ENCODE measurements around the gene TSPAN32. TPM values are rescaled to one million over a fixed set of nuclear protein-coding genes. Genes with fewer than 3 reads are reported as not detected.

Gene TSPAN32
- total RNA-seq, 4 donors from 2014 or later: not detected

GRCh38 chr11:2311353-2312133 lies 9.7 kb downstream of the TSPAN32 start:
- DNase-seq (no peak), ATAC-seq (no peak)
- TF ChIP-seq, protein P1, sequence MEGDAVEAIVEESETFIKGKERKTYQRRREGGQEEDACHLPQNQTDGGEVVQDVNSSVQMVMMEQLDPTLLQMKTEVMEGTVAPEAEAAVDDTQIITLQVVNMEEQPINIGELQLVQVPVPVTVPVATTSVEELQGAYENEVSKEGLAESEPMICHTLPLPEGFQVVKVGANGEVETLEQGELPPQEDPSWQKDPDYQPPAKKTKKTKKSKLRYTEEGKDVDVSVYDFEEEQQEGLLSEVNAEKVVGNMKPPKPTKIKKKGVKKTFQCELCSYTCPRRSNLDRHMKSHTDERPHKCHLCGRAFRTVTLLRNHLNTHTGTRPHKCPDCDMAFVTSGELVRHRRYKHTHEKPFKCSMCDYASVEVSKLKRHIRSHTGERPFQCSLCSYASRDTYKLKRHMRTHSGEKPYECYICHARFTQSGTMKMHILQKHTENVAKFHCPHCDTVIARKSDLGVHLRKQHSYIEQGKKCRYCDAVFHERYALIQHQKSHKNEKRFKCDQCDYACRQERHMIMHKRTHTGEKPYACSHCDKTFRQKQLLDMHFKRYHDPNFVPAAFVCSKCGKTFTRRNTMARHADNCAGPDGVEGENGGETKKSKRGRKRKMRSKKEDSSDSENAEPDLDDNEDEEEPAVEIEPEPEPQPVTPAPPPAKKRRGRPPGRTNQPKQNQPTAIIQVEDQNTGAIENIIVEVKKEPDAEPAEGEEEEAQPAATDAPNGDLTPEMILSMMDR (IDR thresholded peaks at IDR 0.05 in 4 of 5, conservative IDR thresholded peaks at IDR 0.05 in 1 of 5): no peak
- no peak for TF ChIP-seq POLR2A (IDR thresholded peaks at IDR 0.05)
- no peaks in the 10 kb centered on the region for H3K36me3 ChIP-seq
- H3K27ac ChIP-seq: no peak overlapping the region
- no peaks in the 10 kb centered on the region for H3K27me3 ChIP-seq
- intact Hi-C loops (cut with DNase I; ENCODE audit: low total_unique reads): no loop called here
- H3K4me3 ChIP-seq: no peak overlapping the region
- in situ Hi-C loops (cut with MboI; ENCODE audit: low sequenced_read_pairs in 4 of 4): loop anchor here in 1 of 4 donors (10.0 kb wide), 1 partner anchor 113 kb away; no protein-coding TSS in a partner anchor
- H3K9me3 ChIP-seq: no peaks in the 10 kb centered on the region
- H3K4me1 ChIP-seq: peaks cover 8 to 13% of the 10 kb centered on the region in 2 donors

- H3K27me3 ChIP-seq: no peaks in the 10 kb centered on the region
- no peak overlapping the region for H3K4me3 ChIP-seq
- ATAC-seq: no peak
- peaks cover 8 to 13% of the 10 kb centered on the region in 2 donors for H3K4me1 ChIP-seq
- no peak overlapping the region for H3K27ac ChIP-seq
- in situ Hi-C loops (cut with MboI; ENCODE audit: low sequenced_read_pairs in 4 of 4): loop anchor here in 1 of 4 donors (10.0 kb wide), 1 partner anchor 112 kb away; no protein-coding TSS in a partner anchor
- no peak for DNase-seq
- intact Hi-C loops (cut with DNase I; ENCODE audit: low total_unique reads): no loop called here
- TF ChIP-seq POLR2A (IDR thresholded peaks at IDR 0.05): no peak
- TF ChIP-seq, protein P1 (IDR thresholded peaks at IDR 0.05 in 4 of 5, conservative IDR thresholded peaks at IDR 0.05 in 1 of 5): no peak
- H3K9me3 ChIP-seq: no peaks in the 10 kb centered on the region
- H3K36me3 ChIP-seq: no peaks in the 10 kb centered on the region
Measured at GRCh38 chr11:2312232-2313042, 10.6 kb downstream of the TSPAN32 start.

GRCh38 chr11:2313051-2313951 lies 11.5 kb downstream of the TSPAN32 start:
- DNase-seq (no peak), ATAC-seq (no peak)
- H3K36me3 ChIP-seq: no peaks in the 10 kb centered on the region
- H3K27ac ChIP-seq: no peak overlapping the region
- TF ChIP-seq, protein P1 (IDR thresholded peaks at IDR 0.05 in 4 of 5, conservative IDR thresholded peaks at IDR 0.05 in 1 of 5): no peak
- in situ Hi-C loops (cut with MboI; ENCODE audit: low sequenced_read_pairs in 4 of 4) (loop anchor here in 1 of 4 donors (10.0 kb wide), 1 partner anchor 112 kb away; no protein-coding TSS in a partner anchor), intact Hi-C loops (cut with DNase I; ENCODE audit: low total_unique reads) (no loop called here)
- peaks cover 0 to 3% (median 0%) of the 10 kb centered on the region in 3 donors for H3K9me3 ChIP-seq
- no peaks in the 10 kb centered on the region for H3K27me3 ChIP-seq
- peaks cover 8 to 13% of the 10 kb centered on the region in 2 donors for H3K4me1 ChIP-seq
- H3K4me3 ChIP-seq: no peak overlapping the region

DNA sequence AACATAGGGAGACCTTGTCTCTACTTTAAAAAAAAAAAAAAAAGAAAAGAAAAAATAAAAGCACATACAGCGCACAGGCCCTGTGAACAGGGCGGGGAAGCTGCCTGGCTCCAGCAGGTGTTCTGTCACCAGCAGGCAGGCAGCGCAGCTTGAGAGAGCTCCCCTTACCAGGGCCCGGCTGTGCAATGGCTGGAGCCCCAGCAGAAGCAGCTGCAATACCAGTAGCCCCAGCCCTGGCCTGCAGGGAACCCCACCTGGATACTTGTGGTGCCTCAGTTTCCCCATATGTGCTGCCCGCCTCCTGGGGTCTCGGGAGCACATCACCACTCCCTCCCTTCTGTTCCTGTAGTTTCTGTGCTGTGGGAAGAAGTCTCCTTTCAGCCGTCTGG lies 12.3 kb downstream of the TSPAN32 start:
- peaks cover 0 to 5% (median 0%) of the 10 kb centered on the region in 3 donors for H3K9me3 ChIP-seq
- peak overlapping the region in 3 of 4 donors; percentile 12 to 57 (median 41) for H3K27ac ChIP-seq
- H3K36me3 ChIP-seq: no peaks in the 10 kb centered on the region
- in situ Hi-C loops (cut with MboI; ENCODE audit: low sequenced_read_pairs in 4 of 4): loop anchor here in 1 of 4 donors (10.0 kb wide), 1 partner anchor 111 kb away; no protein-coding TSS in a partner anchor
- H3K4me3 ChIP-seq: no peak overlapping the region
- H3K27me3 ChIP-seq: no peaks in the 10 kb centered on the region
- intact Hi-C loops (cut with DNase I; ENCODE audit: low total_unique reads): no loop called here
- DNase-seq: no peak
- TF ChIP-seq, protein P1 (IDR thresholded peaks at IDR 0.05 in 4 of 5, conservative IDR thresholded peaks at IDR 0.05 in 1 of 5): no peak
- no peak for ATAC-seq
- H3K4me1 ChIP-seq: peaks cover 8 to 13% of the 10 kb centered on the region in 2 donors
